ENCODE measurements around the gene GGT5.

DNA sequence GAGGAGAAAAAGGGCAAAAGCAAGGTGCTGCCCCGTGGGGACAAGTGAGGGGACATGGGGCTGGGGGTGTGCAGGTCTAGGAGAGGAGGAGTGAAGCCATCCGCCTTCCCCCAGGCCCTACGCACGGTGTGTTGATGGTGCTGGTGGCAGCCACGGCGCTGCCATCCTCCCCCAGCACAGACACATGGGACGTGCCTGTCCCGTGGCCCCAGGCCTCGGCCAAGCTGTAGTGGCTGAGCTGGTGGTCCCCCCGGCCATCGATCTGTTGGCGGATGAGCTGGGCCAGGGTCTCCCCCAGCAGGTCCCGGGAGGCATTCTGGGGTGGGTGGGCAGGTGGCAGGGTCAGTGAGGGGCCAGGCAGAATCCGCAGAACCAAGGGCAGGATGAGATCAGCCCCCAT, 18.9 kb downstream of the GGT5 start:
- TF ChIP-seq, protein P1, sequence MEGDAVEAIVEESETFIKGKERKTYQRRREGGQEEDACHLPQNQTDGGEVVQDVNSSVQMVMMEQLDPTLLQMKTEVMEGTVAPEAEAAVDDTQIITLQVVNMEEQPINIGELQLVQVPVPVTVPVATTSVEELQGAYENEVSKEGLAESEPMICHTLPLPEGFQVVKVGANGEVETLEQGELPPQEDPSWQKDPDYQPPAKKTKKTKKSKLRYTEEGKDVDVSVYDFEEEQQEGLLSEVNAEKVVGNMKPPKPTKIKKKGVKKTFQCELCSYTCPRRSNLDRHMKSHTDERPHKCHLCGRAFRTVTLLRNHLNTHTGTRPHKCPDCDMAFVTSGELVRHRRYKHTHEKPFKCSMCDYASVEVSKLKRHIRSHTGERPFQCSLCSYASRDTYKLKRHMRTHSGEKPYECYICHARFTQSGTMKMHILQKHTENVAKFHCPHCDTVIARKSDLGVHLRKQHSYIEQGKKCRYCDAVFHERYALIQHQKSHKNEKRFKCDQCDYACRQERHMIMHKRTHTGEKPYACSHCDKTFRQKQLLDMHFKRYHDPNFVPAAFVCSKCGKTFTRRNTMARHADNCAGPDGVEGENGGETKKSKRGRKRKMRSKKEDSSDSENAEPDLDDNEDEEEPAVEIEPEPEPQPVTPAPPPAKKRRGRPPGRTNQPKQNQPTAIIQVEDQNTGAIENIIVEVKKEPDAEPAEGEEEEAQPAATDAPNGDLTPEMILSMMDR (IDR thresholded peaks at IDR 0.05), result no peak
- no peak for TF ChIP-seq POLR2A (IDR thresholded peaks at IDR 0.05)

Data from body of pancreas (tissue), 4 donors.